B cell (primary cell): ENCODE results near the gene MYADML2. TPM values are rescaled to one million over a fixed set of nuclear protein-coding genes. Genes with fewer than 3 reads are reported as not detected.

Experiments used
- ATAC-seq: fragments of 200-7000 bp; cut with Tn5 transposase; one replicate; pipeline ENCODE4 v1.10.0; 2021; ENCODE audit warnings: low read depth, mild to moderate bottlenecking, moderate number of reproducible peaks, moderate library complexity
- CTCF ChIA-PET: fragments of 350-600 bp; sonication (Branson Sonifier 250); formaldehyde crosslinking; loops from one replicate; lab custom pipeline; 2021; ENCODE audit warnings: antibody characterized with exemption, inconsistent platforms; lab: Charles Lee
- POLR2A ChIA-PET: fragments of 350-600 bp; sonication (Branson Sonifier 250); formaldehyde crosslinking; loops from one replicate; lab custom pipeline; 2021; ENCODE audit warnings: antibody characterized with exemption; lab: Charles Lee
- DNase-seq: peaks from one replicate; pipeline ENCODE4 v3.0.0; 2013
- H2AFZ ChIP-seq: 2 replicates; pipeline ENCODE4 v1.6.1; 2012; ENCODE audit warnings: mild to moderate bottlenecking, low read depth, low read length; ENCODE audit not compliant: insufficient read depth, poor library complexity, severe bottlenecking
- H3K27ac ChIP-seq, 2 donors: 1 replicate in 1 of 2; 2 replicates in 1 of 2; pipeline ENCODE4 v1.5.1; 2012 to 2013; ENCODE audit warnings: low read length in 2 of 2, mild to moderate bottlenecking in 2 of 2, moderate library complexity in 1 of 2
- H3K27me3 ChIP-seq, 4 experiments: fragments of 200-600 bp in 1 of 4; sonication (generic) in 1 of 4; replicated peaks in 1 of 4; 1 replicate in 2 of 4; 2 replicates in 2 of 4; pipeline versions ENCODE4 v1.6.1 to v1.7.0; 2013 to 2016; ENCODE audit warnings: low read length in 3 of 4, mild to moderate bottlenecking in 2 of 4, mixed read lengths in 1 of 4, moderate library complexity in 1 of 4; ENCODE audit not compliant: insufficient read depth in 4 of 4, control insufficient read depth in 3 of 4; ENCODE audit errors: control extremely low read depth in 1 of 4
- H3K36me3 ChIP-seq, 2 experiments: replicated peaks in 1 of 2; 1 replicate in 1 of 2; 2 replicates in 1 of 2; pipeline versions ENCODE4 v1.6.1 to v1.7.1; 2013; ENCODE audit warnings: low read length in 1 of 2; ENCODE audit not compliant: insufficient read depth in 2 of 2, control insufficient read depth in 1 of 2; ENCODE audit errors: control extremely low read depth in 1 of 2, extremely low read depth in 1 of 2
- H3K4me1 ChIP-seq, 2 donors: fragments of 200-600 bp in 1 of 2; sonication (generic) in 1 of 2; 1 replicate in 1 of 2; 2 replicates in 1 of 2; pipeline versions ENCODE4 v1.5.1 to v1.6.1; 2013 to 2017; ENCODE audit warnings: low read length in 2 of 2; ENCODE audit not compliant: control insufficient read depth in 2 of 2, insufficient read depth in 2 of 2
- H3K4me2 ChIP-seq: replicated peaks from 2 replicates; pipeline ENCODE3; 2012; ENCODE audit warnings: mild to moderate bottlenecking, low read depth, low read length; ENCODE audit not compliant: poor library complexity, severe bottlenecking
- H3K4me3 ChIP-seq, 5 experiments: fragments of 200-600 bp in 1 of 5; sonication (generic) in 1 of 5; 1 replicate in 3 of 5; 2 replicates in 2 of 5; pipeline versions ENCODE4 v1.5.1 to v1.7.0; 2011 to 2016; ENCODE audit warnings: low read length in 4 of 5, mild to moderate bottlenecking in 4 of 5, low read depth in 2 of 5, control low read depth in 1 of 5, moderate library complexity in 1 of 5; ENCODE audit not compliant: insufficient read depth in 1 of 5; ENCODE audit errors: control extremely low read depth in 1 of 5, extremely low read depth in 1 of 5
- H3K79me2 ChIP-seq: fragments of 200-600 bp; sonication (generic); one replicate; pipeline ENCODE4 v1.6.0; 2016; ENCODE audit warnings: low read length; ENCODE audit not compliant: control insufficient read depth, insufficient read depth
- H3K9ac ChIP-seq: fragments of 200-600 bp; sonication (generic); 2 replicates; pipeline ENCODE4 v1.6.1; 2017; ENCODE audit warnings: mild to moderate bottlenecking, low read length, moderate library complexity
- H3K9me3 ChIP-seq, 3 donors: one replicate each; pipeline versions ENCODE4 v1.6.1 to v1.7.1; 2013; ENCODE audit warnings: low read length in 2 of 3; ENCODE audit not compliant: control insufficient read depth in 2 of 3, insufficient read depth in 1 of 3; ENCODE audit errors: control extremely low read depth in 1 of 3
- H4K20me1 ChIP-seq: 2 replicates; pipeline ENCODE4 v1.6.0; 2012; ENCODE audit warnings: mild to moderate bottlenecking, low read length; ENCODE audit not compliant: insufficient read depth, control insufficient read depth, poor library complexity, severe bottlenecking
- H3K27ac Mint-ChIP-seq: one replicate; pipeline ENCODE4 v1.8.0; 2021; ENCODE audit warnings: mixed read lengths
- H3K27me3 Mint-ChIP-seq: one replicate; pipeline ENCODE4 v1.8.0; 2021; ENCODE audit warnings: mixed read lengths
- H3K4me1 Mint-ChIP-seq: one replicate; pipeline ENCODE4 v1.8.0; 2021; ENCODE audit warnings: mixed read lengths
- H3K4me3 Mint-ChIP-seq: one replicate; pipeline ENCODE4 v1.8.0; 2021; ENCODE audit warnings: mixed read lengths
- H3K9me3 Mint-ChIP-seq: one replicate; pipeline ENCODE4 v1.8.0; 2022; ENCODE audit warnings: mixed read lengths; ENCODE audit not compliant: insufficient read depth
- EZH2 ChIP-seq: IDR thresholded peaks from 2 replicates; pipeline ENCODE4 v1.6.1; 2012; ENCODE audit warnings: borderline replicate concordance, low read depth, mild to moderate bottlenecking, moderate library complexity, low read length; ENCODE audit not compliant: insufficient read depth, poor library complexity, severe bottlenecking
- WGBS: methylation state at CpG from one replicate; pipeline ENCODE4 v1.1.5; 2013; ENCODE audit warnings: missing lambda C conversion rate; ENCODE audit not compliant: insufficient coverage; 5-methylcytosine and 5-hydroxymethylcytosine counted together
- intact Hi-C: fragments of 100-400 bp; cut with micrococcal nuclease; formaldehyde crosslinking; loops from one replicate; pipeline ENCODE4 v1.10.0; 2022
- polyA plus RNA-seq: library from polyadenylated mRNA; depleted of rRNA; stranded (reverse); fragments of >200 nt; gene quantifications from 2 replicates; pipeline ENCODE4 v1.2.3, GENCODE V29; 2012
- total RNA-seq, 2 donors: library from RNA; stranded (reverse); fragments of 120-200 nt in 1 of 2; gene quantifications; 1 replicate in 1 of 2; 2 replicates in 1 of 2; pipeline versions ENCODE4 v1.2.3 to v1.2.4, GENCODE V29; 2013 to 2022
- TF ChIP-seq, protein P1 (sequence below): fragments of 200-600 bp; IDR thresholded peaks from one replicate; pipeline ENCODE4 v1.8.0; 2022; ENCODE audit warnings: antibody characterized with exemption, mild to moderate bottlenecking

MYADML2 gene
- total and polyA plus RNA-seq, 2 donors (not counting 1 experiment from before 2014, with no cell fraction given): not detected

DNA sequence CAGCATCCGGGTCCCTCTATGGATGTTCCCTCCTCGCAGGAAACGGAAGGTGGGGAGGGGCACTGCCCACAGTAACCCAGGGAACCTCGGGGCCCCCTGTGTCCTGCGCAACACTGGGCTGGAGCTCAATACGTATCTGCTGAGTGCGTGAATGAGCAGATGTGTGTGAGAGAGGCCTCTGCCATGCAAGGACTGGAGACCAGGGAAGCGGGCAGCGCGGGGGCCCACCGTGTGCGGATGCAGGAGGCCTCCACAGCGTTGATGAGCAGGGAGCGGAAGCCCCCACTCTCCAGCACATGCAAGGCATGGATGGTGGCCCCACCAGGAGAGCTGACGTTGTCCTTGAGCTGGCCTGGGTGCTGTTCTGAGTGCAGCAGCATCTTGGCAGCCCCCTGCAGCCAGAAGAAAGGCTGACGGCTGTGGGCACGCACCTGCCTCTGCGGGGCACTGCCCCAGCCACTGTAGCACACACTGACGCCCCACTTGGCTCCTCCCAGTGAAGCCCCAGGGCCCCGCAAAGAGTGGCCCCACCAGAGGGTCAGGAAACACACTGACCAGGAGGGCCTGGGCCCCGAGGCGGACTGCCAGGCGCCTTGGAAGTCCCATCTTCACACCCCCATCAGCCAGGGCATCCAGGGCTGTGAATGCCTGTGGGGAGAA lies 12.8 kb downstream of the MYADML2 start:
- Histone ChIP-seq H3K4me1 (peaks cover 10 to 14% of the 10 kb centered on the region in 2 donors), H3K36me3 (no peaks in the 10 kb centered on the region), H2AFZ (no peak overlapping the region), H3K79me2 (no peaks in the 10 kb centered on the region), H4K20me1 (no peaks in the 10 kb centered on the region), H3K9ac (no peak overlapping the region), H3K27me3 (peaks cover 0 to 11% (median 2%) of the 10 kb centered on the region in 4 experiments), H3K4me3 (no peak overlapping the region), H3K27ac (no peak overlapping the region), H3K9me3 (no peaks in the 10 kb centered on the region), H3K4me2 (no peak overlapping the region)
- ATAC-seq (no peak), DNase-seq (no peak)
- no peaks in the 10 kb centered on the region for H3K9me3 Mint-ChIP-seq
- H3K27ac Mint-ChIP-seq: no peak overlapping the region
- no peak overlapping the region for H3K4me3 Mint-ChIP-seq
- ChIA-PET POLR2A (no interaction called here), CTCF (no interaction called here)
- 97% methylated on average over 21 of the region's 23 CpGs for WGBS
- TF ChIP-seq EZH2: no peak
- TF ChIP-seq, protein P1, sequence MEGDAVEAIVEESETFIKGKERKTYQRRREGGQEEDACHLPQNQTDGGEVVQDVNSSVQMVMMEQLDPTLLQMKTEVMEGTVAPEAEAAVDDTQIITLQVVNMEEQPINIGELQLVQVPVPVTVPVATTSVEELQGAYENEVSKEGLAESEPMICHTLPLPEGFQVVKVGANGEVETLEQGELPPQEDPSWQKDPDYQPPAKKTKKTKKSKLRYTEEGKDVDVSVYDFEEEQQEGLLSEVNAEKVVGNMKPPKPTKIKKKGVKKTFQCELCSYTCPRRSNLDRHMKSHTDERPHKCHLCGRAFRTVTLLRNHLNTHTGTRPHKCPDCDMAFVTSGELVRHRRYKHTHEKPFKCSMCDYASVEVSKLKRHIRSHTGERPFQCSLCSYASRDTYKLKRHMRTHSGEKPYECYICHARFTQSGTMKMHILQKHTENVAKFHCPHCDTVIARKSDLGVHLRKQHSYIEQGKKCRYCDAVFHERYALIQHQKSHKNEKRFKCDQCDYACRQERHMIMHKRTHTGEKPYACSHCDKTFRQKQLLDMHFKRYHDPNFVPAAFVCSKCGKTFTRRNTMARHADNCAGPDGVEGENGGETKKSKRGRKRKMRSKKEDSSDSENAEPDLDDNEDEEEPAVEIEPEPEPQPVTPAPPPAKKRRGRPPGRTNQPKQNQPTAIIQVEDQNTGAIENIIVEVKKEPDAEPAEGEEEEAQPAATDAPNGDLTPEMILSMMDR: no peak
- peaks cover 11% of the 10 kb centered on the region for H3K4me1 Mint-ChIP-seq
- intact Hi-C loops: no loop called here
- peaks cover 7% of the 10 kb centered on the region for H3K27me3 Mint-ChIP-seq

DNA sequence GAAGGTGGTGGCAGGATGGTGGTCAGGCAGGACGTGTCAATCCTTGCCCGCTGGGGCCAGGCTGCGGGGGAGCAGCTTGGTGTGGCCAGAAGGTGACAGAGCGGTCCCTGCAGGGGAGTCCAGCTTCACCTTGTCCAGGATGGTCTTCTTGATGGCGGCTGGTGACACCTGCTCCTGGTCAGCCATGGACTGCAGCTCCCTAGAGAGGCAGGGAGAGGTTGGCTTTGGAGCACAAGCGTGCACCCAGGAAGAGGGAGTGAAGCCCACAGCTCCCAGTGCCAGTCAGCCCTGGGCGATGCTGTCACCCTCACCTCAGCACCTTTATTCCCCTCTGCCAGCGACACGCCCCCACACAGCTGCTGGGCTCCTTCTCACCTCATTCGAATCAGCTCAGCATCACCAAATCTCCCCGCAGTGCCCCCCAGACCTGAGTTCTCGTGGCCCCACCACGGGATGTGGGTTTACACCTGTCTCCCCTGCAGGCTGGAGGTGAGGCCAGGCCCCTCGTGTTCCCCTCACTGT lies 13.8 kb downstream of the MYADML2 start:
- Histone ChIP-seq H3K9me3 (no peaks in the 10 kb centered on the region), H3K36me3 (no peaks in the 10 kb centered on the region), H3K79me2 (no peaks in the 10 kb centered on the region), H3K27ac (no peak overlapping the region), H3K27me3 (peaks cover 0 to 21% (median 8%) of the 10 kb centered on the region in 4 experiments), H3K4me2 (no peak overlapping the region), H2AFZ (no peak overlapping the region), H4K20me1 (no peaks in the 10 kb centered on the region), H3K4me3 (no peak overlapping the region), H3K4me1 (peaks cover 18 to 21% of the 10 kb centered on the region in 2 donors), H3K9ac (no peak overlapping the region)
- intact Hi-C loops: no loop called here
- Mint-ChIP-seq H3K9me3 (no peaks in the 10 kb centered on the region), H3K4me1 (peaks cover 14% of the 10 kb centered on the region), H3K27me3 (peaks cover 10% of the 10 kb centered on the region), H3K4me3 (no peak overlapping the region), H3K27ac (no peak overlapping the region)
- ATAC-seq: no peak
- no peak for DNase-seq
- TF ChIP-seq, protein P1: no peak
- no peak for TF ChIP-seq EZH2
- WGBS: 91% methylated on average over 14 of the region's 14 CpGs
- ChIA-PET CTCF (no interaction called here), POLR2A (no interaction called here)
